ENCODE measurements around the gene SNPH.
A peak's percentile ranks its signal among the peaks of the same experiment; 100 is the strongest.

The SNPH gene

DNA sequence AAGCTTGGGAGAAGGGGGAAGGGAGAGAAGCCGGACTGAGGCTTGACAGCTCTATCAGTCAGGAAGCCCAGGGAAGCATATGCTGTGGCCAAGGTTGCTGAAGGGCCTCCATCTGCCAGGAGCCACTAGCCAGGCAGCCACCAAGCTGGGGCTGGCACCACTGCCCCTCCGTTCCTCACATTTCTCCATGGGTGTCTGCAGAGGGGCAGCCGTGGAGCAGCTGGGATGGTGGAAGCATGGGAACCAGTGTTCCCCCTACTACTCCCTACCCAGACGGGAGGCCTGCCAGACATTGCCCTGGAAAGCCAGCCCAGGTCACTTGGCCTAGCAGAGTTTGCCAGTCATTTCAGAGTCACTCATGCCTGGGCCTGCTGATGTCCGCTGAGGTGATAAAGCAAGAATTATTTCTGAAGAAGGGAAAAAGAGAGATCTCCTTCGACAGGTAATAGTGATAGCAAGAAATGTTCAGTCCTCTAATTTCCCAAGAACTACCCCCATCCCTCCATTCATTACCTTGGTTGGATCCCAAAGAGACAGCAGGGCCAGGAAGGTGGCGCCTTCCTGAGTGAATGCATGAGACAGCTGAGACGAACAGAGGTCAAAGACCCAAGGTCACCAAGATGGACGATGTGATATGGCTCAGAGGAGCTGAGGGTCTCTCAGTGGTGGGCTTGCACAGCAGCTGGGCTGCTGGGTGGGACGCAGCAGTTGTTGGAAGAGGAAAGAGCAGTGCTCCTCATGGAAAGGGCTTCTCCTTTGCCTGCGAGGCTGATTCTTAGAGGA is 21.9 kb downstream of the SNPH start:
- DNase-seq = no peak

GRCh38 chr20:1291191-1291741 is 25.2 kb downstream of the SNPH start:
- no peak for DNase-seq

GRCh38 chr20:1292620-1293019 is 26.5 kb downstream of the SNPH start:
- no peak for DNase-seq

DNA sequence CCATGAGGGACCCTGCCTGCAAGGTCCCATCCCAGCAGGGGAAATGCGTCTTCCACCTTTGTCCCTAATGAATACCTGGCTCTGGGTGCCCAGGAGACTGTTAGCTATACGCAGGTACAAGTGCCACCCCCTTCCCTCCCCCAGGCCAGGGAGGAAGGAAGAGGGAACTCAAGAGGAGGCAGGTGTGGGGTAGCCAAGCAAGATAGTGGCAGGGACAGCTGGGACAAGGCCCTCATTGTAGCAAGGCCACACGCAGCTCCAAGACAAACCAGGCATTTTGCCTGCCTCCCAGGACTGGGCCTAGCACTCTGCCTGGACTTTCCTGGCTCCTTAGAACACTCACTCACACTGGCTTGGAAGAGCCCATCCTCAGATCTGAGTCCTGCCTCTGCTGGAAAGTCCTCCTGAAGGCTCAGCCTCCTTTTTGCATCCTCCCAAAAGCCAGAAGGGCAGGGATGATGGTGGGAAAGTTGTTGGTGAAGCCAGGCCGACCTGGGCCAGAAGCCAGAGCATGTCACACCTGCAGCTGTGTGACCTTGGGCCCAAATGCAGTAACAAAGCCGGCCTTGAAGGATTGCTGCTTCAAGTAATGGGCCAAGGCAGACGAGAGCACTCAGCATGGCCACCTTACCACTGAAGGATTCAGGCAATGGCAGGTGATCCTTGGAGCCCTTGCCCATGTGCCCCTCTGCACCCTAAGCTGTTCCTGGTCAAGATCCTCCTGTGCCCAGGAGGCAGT is 27.7 kb downstream of the SNPH start:
- DNase-seq = no peak

DNA sequence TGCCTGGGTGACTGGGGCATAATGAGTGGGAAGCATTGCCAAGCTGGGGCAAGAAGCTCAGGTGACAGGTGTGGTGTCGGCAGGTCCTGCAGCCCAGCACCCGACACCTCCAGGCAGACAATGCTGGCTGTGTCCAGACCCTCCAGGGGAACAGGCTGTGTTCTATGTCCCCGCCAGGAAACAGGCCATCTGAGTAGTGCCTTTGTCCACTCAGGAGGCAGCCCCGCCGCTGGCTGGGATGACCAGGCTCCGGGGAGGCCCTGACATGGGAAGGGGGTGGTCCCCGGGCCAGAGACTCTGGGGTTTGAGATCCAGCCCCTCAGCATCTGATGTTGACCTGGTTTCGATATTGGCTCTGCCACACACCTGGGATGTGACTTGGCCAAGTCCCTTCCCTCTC is 28.4 kb downstream of the SNPH start:
- no peak for DNase-seq

DNA sequence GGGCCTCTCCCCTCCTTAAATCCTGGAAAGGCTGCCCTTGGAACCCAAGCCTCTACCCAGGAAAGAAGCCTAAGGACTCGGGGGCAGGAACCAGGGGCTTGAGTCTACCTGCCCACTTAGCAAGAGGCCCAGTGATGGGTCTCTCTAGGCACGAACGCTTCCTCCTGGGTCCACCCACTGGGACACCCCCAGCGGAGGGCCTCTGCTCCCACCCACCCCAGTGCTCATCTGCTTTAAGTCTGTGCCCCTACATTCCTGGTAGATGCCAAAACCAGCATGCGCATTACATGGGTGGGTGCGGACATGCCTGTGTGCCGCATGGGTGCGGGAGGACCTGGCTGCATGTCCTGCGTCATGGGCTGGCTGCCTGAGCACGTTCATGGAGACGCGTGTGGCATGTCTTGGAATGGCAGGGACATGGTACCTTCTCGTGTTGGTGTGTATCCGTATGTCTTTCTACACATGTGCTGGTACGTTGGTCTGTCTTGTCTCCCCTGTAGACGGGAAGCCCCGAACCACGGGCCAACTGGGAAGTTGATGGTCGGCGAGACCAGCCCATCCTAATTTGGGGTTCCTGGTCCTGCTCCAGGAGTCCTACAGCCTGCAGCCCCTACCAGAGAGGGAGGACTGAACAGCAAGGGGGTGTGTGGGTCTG is 29.3 kb downstream of the SNPH start:
- DNase-seq = no peak

DNA sequence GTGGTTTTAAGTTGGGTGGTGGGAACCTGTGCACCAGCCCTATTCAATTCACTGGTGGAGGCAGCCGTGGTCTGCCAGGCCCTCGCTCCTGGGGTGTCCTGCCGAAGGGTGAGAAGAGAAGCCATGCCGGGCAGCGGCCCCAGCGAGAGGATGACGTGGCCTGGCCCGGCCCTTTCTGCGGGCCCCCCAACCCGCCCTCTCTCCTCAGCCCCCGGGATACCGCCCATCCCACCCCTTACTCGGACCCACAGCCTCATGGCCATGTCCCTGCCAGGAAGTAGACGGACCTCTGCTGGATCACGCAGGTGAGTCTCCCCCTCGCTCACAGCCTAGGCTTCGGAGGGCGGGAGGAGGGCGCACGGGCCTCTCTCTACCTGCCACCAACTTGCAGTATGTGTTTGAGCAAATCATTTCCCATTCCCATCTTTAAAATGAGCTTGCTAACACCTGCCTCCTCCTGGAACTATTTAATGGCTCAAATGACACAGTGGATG is 30.1 kb downstream of the SNPH start:
- DNase-seq = no peak

DNA sequence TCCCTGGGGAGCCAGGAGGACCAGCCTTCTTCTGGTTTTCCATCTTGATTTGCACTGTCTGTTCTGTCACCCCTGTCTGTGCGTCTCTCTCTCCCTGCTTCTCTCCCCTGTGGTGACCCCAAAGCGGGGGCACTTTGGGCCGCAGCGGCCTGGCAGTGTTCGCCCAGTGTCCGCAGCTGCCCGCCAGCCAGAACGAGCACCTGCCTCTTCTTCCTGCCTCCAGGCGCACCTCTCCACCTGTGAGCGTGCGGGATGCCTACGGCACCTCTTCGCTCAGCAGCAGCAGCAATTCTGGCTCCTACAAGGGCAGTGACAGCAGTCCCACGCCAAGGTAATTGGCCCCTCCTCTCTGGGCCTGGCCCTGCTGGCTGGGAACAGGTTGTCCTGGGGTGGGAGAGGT is 30.8 kb downstream of the SNPH start:
- no peak for DNase-seq

- DNase-seq = no peak
Observed at GRCh38 chr20:1297486-1297885, 31.4 kb downstream of the SNPH start.

GRCh38 chr20:1298166-1298565 is 32.1 kb downstream of the SNPH start:
- DNase-seq = no peak

GRCh38 chr20:1298888-1299511 is 32.9 kb downstream of the SNPH start:
- no peak for DNase-seq

DNA sequence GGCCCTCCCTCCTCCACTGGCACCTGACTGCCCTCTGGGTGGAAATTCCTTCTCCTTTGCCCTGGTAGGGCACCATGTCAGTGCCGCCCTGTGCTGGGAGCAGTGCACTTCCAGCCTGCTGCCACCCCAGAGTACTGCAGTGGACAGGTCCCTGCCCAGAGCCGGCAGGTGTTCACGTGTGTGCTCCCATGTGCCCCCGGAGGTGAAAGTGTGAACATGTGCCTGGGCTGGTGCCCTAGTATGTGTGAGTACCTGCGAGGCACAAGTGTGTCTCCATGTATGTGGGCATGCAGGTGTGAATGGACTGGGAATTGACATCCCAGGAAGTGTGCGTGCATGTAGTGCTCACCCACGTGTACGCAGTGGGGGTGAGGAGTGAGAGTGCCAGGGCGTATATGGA is 33.4 kb downstream of the SNPH start:
- peak; percentile 36 for DNase-seq

DNA sequence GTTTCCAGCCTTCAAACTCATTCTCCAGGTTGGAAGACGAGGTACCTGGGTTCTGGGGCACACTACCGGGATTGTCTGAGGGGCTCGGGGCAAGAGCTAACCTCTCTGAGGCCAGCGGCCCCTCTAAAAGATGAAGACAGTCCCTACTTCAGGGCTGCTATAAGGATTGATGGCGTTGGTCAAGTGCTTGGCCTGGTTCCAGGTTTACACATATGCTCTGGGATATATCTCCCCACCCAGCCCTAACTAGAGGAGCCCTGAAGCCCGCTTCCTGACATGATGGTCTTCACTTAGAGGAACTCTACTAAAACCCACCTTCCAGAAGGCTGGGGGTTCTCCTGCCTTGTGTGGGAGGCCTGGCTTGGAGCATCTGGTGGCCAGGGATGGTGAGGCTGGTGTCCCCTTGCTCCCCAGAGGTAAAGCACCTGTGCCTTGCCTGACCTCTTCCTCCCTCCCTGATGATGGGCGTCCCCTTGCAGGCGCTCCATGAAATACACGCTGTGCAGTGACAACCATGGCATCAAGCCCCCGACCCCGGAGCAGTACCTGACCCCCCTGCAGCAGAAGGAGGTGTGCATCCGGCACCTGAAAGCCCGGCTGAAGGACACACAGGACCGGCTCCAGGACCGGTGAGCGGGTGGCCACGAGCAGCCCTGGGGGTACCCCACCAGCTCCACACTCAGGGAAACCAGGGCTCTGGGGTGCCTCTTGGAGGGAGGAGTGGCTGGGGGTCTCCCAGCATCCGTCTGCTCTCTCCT is 34.2 kb downstream of the SNPH start:
- DNase-seq = no peak

GRCh38 chr20:1301031-1301529 is 35.0 kb downstream of the SNPH start:
- peak; percentile 43 for DNase-seq

GRCh38 chr20:1302685-1303541 is 36.8 kb downstream of the SNPH start:
- DNase-seq = no peak

DNA sequence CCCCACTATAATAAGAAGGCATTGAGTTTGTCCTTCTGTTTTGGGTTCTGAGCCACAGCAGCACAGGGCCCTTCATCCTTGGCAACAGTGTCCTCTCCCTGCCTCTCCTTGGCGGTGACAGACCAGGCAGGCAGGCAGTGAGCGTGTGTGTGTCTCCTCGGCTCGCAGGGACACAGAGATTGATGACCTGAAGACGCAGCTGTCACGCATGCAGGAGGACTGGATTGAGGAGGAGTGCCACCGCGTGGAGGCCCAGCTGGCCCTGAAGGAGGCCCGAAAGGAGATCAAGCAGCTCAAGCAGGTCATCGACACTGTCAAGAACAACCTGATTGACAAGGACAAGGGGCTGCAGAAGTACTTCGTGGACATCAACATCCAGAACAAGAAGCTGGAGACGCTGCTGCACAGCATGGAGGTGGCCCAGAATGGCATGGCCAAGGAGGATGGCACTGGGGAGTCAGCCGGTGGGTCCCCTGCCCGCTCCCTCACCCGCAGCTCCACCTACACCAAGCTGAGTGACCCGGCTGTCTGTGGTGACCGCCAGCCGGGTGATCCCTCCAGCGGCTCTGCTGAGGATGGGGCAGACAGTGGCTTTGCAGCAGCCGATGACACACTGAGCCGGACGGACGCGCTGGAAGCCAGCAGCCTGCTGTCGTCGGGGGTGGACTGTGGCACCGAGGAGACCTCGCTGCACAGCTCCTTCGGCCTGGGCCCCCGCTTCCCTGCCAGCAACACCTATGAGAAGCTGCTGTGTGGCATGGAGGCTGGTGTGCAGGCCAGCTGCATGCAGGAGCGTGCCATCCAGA is 38.8 kb downstream of the SNPH start:
- no peak for DNase-seq

- no peak for DNase-seq
Observed at GRCh38 chr20:1305712-1306111, 39.6 kb downstream of the SNPH start.

- DNase-seq = no peak
Observed at GRCh38 chr20:1306316-1307135, 40.4 kb downstream of the SNPH start.

GRCh38 chr20:1307171-1307570 is 41.1 kb downstream of the SNPH start:
- DNase-seq = no peak
